Ishikawa (cell line): ENCODE results near the gene CCNT2.

ENCODE experiments used
- CEBPB ChIP-seq: IDR thresholded peaks from 2 replicates; pipeline ENCODE4 v1.6.1; 2012
- CREB1 ChIP-seq: IDR thresholded peaks from 2 replicates; pipeline ENCODE4 v1.6.1; 2012; ENCODE audit warnings: low read depth
- EGR1 ChIP-seq: IDR thresholded peaks from 2 replicates; pipeline ENCODE4 v1.6.1; 2012
- EP300 ChIP-seq: IDR thresholded peaks from 2 replicates; pipeline ENCODE4 v1.6.1; 2012; ENCODE audit warnings: borderline replicate concordance
- FOXM1 ChIP-seq: IDR thresholded peaks from 2 replicates; pipeline ENCODE4 v1.6.1; 2012; ENCODE audit warnings: low read depth, borderline replicate concordance
- NFIC ChIP-seq: IDR thresholded peaks from 2 replicates; pipeline ENCODE4 v1.6.1; 2012
- RAD21 ChIP-seq: IDR thresholded peaks from 2 replicates; pipeline ENCODE4 v1.6.1; 2012; ENCODE audit warnings: low read depth
- TAF1 ChIP-seq: IDR thresholded peaks from 2 replicates; pipeline ENCODE4 v1.6.1; 2012; ENCODE audit warnings: low read depth, mild to moderate bottlenecking
- TCF12 ChIP-seq: IDR thresholded peaks from 2 replicates; pipeline ENCODE4 v1.6.1; 2012; ENCODE audit warnings: low read depth
- TEAD4 ChIP-seq: IDR thresholded peaks from 2 replicates; pipeline ENCODE4 v1.6.1; 2012
- USF1 ChIP-seq: IDR thresholded peaks from 2 replicates; pipeline ENCODE4 v1.6.1; 2012
- YY1 ChIP-seq: IDR thresholded peaks from 2 replicates; pipeline ENCODE4 v1.6.1; 2012; ENCODE audit warnings: low read depth
- ZBTB7A ChIP-seq: IDR thresholded peaks from 2 replicates; pipeline ENCODE4 v1.6.1; 2012; ENCODE audit warnings: low read depth
- TF ChIP-seq, protein P1 (sequence below): IDR thresholded peaks from 2 replicates; pipeline ENCODE4 v1.6.1; 2012
- TF ChIP-seq, protein P2 (sequence below): IDR thresholded peaks from 2 replicates; pipeline ENCODE4 v1.6.1; 2012; ENCODE audit warnings: low read depth, mild to moderate bottlenecking

Gene CCNT2

GRCh38 chr2:134918526-134919340 is at the start of gene CCNT2:
TSS of gene CCNT2 (plus strand) at chr2:134918822. CDS start at chr2:134918855, 33 bp downstream.
- TF ChIP-seq, protein P1, sequence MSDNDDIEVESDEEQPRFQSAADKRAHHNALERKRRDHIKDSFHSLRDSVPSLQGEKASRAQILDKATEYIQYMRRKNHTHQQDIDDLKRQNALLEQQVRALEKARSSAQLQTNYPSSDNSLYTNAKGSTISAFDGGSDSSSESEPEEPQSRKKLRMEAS: peak; percentile 28; the same call in 1 of the 2 replicates
- TF ChIP-seq, protein P2, sequence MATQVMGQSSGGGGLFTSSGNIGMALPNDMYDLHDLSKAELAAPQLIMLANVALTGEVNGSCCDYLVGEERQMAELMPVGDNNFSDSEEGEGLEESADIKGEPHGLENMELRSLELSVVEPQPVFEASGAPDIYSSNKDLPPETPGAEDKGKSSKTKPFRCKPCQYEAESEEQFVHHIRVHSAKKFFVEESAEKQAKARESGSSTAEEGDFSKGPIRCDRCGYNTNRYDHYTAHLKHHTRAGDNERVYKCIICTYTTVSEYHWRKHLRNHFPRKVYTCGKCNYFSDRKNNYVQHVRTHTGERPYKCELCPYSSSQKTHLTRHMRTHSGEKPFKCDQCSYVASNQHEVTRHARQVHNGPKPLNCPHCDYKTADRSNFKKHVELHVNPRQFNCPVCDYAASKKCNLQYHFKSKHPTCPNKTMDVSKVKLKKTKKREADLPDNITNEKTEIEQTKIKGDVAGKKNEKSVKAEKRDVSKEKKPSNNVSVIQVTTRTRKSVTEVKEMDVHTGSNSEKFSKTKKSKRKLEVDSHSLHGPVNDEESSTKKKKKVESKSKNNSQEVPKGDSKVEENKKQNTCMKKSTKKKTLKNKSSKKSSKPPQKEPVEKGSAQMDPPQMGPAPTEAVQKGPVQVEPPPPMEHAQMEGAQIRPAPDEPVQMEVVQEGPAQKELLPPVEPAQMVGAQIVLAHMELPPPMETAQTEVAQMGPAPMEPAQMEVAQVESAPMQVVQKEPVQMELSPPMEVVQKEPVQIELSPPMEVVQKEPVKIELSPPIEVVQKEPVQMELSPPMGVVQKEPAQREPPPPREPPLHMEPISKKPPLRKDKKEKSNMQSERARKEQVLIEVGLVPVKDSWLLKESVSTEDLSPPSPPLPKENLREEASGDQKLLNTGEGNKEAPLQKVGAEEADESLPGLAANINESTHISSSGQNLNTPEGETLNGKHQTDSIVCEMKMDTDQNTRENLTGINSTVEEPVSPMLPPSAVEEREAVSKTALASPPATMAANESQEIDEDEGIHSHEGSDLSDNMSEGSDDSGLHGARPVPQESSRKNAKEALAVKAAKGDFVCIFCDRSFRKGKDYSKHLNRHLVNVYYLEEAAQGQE: 0 out of 2 replicates have a peak, but pooled peaks have one; percentile 11
- no peak for TF ChIP-seq RAD21
- TF ChIP-seq CEBPB: no peak; the same call in 1 of the 2 replicates
- TF ChIP-seq ZBTB7A: no peak
- 0 out of 2 replicates have a peak, but pooled peaks have one; percentile 18 for TF ChIP-seq USF1
- TF ChIP-seq EGR1: peak; percentile 56; the same call in 1 of the 2 replicates
- peak; percentile 75; the same call in 1 of the 2 replicates for TF ChIP-seq TCF12
- peak; percentile 66 for TF ChIP-seq NFIC
- peak; percentile 90 for TF ChIP-seq TAF1
- no peak for TF ChIP-seq EP300
- TF ChIP-seq CREB1: peak; percentile 91
- peak; percentile 94 for TF ChIP-seq YY1
- TF ChIP-seq FOXM1: no peak
- TF ChIP-seq TEAD4: peak; percentile 31

DNA sequence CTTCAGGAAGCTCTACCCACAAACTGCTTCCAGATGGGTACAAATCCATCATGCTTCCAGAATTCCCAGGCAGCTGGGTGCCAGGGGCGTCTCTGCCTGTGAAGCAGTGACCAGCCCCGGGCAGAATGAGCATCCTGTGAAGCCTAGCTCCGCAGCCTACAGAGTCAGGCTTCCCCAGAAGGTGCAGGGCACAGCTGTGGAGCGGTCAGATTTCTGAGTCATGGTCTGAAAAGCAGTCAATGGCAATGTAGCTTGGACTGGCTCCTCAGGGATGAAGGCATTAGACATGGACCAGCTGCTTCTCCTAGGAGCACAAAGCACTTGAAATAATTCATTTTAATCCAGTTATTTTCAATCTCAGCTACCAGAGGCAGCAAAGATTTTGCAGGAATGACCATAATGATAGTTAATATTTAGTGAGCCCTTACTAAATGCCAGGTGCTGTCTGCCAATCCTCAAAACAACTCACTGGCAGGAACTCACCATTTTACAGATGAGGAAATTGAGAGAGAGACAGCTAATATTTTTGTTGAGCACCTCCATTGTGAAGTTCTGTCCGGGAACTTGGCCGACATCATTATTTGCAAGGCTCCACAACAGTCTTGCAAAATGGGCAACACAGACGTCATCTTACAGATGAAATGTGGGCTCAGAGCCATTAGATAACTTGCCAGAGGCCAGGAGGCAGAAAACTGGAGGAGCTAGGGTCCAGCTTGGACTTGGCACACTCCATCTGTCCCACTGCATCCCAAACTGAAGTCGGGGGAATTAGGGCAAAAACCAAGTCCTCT is 48.5 kb upstream of the CCNT2 start:
- TF ChIP-seq TEAD4 (no peak), FOXM1 (no peak), USF1 (no peak), TAF1 (no peak), CREB1 (no peak)

DNA sequence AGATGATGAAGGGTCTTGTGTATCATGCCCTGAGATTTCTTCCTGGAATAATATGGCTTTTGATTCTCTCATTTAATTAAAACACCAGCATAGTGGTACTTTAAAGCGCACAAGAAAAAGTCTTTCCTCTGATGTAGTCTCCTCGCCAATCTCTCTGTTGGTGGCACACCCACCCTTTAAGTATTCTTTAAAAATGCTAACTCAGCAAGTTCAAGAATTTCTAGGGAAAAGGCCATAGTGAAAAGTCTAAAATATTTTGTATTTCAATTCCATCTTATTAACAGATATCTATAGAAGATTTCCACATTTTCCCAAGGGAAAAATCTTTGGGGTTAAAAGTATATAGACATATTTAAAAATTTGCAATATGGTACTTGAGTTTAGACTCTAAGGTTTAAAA is 45.5 kb upstream of the CCNT2 start:
- TF ChIP-seq YY1: no peak
- no peak for TF ChIP-seq ZBTB7A
- TF ChIP-seq TAF1: no peak
- TF ChIP-seq RAD21: no peak
- no peak for TF ChIP-seq TCF12
- no peak for TF ChIP-seq EGR1
- TF ChIP-seq, protein P1: no peak
- no peak for TF ChIP-seq TEAD4
- TF ChIP-seq CEBPB: no peak
- TF ChIP-seq, protein P2: no peak
- no peak for TF ChIP-seq USF1
- TF ChIP-seq FOXM1: no peak
- TF ChIP-seq EP300: no peak
- TF ChIP-seq CREB1: no peak
- TF ChIP-seq NFIC: no peak

GRCh38 chr2:134875309-134875708 is 43.3 kb upstream of the CCNT2 start:
- no peak for TF ChIP-seq FOXM1
- TF ChIP-seq, protein P1: no peak
- TF ChIP-seq TAF1: no peak
- TF ChIP-seq ZBTB7A: no peak
- TF ChIP-seq CREB1: no peak
- no peak for TF ChIP-seq EGR1
- TF ChIP-seq, protein P2: no peak
- no peak for TF ChIP-seq TCF12
- no peak for TF ChIP-seq YY1
- TF ChIP-seq USF1: no peak
- no peak for TF ChIP-seq CEBPB
- no peak for TF ChIP-seq NFIC
- TF ChIP-seq EP300: no peak
- TF ChIP-seq RAD21: no peak
